PC-9 (cell line): ENCODE measurements around the gene FOXD1.

Source experiments
- EZH2 ChIP-seq: fragments of 200-600 bp; sonication (generic); IDR thresholded peaks from 2 replicates; pipeline ENCODE4 v1.8.0; 2017; ENCODE audit warnings: antibody characterized with exemption, low read depth
- TF ChIP-seq, protein P1 (sequence below): fragments of 200-600 bp; sonication (generic); conservative IDR thresholded peaks from 2 replicates; pipeline ENCODE4 v1.6.1; 2017; ENCODE audit warnings: mixed run types, antibody characterized with exemption, mild to moderate bottlenecking, moderate library complexity

DNA sequence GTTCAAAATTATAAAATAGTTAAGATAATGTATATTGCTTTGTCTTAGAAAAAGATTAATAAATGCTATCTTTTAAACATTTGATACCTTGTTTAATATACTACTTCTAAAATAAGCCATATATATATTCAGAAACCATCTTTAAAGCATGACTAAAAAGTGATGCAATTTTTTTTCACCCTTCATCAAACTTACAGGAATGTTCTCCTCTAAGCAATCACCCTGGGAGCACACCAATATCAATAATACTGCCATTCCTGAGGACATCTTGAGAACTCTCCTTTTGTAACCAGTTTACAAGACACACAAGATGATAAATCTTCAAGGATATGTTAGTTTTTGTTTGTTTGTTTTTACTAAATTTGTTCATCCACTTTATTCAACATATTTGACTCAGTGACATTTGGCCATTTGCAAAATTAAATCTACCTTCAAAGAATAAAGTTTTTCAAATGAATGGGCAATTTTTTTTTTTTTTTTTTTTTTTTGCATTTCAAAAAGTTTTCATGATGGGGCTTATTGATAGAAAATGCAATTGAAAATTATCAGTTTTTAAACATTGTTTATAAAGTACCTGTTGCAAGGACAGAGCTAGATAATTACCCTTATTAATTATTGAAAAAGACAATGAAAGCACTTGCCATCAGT, 17.2 kb downstream of the FOXD1 start:
- TF ChIP-seq EZH2: no peak
- TF ChIP-seq, protein P1, sequence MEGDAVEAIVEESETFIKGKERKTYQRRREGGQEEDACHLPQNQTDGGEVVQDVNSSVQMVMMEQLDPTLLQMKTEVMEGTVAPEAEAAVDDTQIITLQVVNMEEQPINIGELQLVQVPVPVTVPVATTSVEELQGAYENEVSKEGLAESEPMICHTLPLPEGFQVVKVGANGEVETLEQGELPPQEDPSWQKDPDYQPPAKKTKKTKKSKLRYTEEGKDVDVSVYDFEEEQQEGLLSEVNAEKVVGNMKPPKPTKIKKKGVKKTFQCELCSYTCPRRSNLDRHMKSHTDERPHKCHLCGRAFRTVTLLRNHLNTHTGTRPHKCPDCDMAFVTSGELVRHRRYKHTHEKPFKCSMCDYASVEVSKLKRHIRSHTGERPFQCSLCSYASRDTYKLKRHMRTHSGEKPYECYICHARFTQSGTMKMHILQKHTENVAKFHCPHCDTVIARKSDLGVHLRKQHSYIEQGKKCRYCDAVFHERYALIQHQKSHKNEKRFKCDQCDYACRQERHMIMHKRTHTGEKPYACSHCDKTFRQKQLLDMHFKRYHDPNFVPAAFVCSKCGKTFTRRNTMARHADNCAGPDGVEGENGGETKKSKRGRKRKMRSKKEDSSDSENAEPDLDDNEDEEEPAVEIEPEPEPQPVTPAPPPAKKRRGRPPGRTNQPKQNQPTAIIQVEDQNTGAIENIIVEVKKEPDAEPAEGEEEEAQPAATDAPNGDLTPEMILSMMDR: no peak
